Keratinocyte (primary cell): ENCODE data around the gene TCEANC.

Source experiments
- CTCF ChIP-seq, 3 experiments: IDR thresholded peaks in 1 of 3; conservative IDR thresholded peaks in 1 of 3; optimal IDR thresholded peaks in 1 of 3; 2 replicates in 2 of 3; 3 replicates in 1 of 3; pipeline versions ENCODE3 to v1.5.1; 2011; ENCODE audit warnings: low read length in 3 of 3, mild to moderate bottlenecking in 3 of 3, moderate library complexity in 2 of 3, control low read depth in 1 of 3, inconsistent platforms in 1 of 3; ENCODE audit not compliant: insufficient read depth in 2 of 3; ENCODE audit errors: extremely low read depth in 1 of 3
- EZH2 ChIP-seq: IDR thresholded peaks from one replicate; pipeline ENCODE4 v1.6.1; 2012; ENCODE audit warnings: inconsistent platforms, mild to moderate bottlenecking, low read length, moderate library complexity

GRCh38 chrX:13687203-13687602 lies 34.3 kb downstream of the TCEANC start:
- TF ChIP-seq CTCF (optimal IDR thresholded peaks at IDR 0.05 in 1 of 3, IDR thresholded peaks at IDR 0.05 in 1 of 3, conservative IDR thresholded peaks at IDR 0.05 in 1 of 3; ENCODE audit: extremely low read depth in 1 of 3, insufficient read depth in 2 of 3, low read length in 3 of 3) (no peak), EZH2 (no peak)
